ENCODE results near the gene PRF1.

DNA sequence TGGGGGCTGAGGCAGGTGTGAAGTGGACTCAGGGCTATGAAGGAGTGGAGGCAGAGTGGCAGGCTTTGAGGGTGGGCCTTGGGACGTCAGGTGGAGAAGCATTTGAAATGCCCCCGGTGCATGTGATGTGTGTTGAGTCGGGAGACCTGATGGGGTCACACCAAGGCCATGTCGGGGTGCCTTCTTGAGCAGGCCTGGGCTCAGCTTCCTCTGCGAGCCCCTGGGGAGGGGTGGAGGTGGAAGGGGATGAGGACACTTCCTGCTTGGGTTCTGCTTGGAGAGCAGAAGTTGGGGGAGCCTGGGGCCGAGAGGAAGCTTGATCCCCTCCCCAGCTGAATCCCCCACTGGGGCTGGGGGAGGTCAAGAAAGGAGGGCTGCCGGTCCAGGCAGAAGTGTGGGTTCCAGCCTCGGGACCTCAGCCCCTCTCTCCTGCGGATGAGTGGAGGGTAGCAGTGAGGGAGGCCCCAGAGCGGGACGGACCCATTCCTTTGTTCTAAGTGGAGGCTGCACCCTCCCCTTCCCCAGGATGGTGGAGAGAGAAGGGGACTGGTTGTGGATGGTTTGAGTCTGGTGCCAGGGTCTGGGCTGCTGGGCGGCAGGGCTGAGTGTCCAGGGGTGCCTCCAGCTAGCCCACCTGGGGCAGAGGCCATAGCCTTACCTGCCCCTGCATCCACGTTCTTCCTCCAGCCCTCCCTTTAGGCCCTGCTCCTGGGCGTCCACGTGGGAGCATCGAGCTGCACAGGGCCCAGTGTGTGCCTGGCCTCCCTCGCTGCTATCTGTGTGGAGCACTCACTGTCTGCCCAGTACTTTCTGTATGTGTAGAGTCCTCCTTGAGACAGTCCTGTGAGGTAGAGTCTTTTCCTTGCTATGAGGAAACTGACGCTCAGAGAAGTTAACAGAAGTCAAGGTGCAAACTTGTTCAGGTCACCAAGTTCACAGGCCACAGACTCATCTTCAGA is 36.7 kb downstream of the PRF1 start:
- TF ChIP-seq, protein P1, sequence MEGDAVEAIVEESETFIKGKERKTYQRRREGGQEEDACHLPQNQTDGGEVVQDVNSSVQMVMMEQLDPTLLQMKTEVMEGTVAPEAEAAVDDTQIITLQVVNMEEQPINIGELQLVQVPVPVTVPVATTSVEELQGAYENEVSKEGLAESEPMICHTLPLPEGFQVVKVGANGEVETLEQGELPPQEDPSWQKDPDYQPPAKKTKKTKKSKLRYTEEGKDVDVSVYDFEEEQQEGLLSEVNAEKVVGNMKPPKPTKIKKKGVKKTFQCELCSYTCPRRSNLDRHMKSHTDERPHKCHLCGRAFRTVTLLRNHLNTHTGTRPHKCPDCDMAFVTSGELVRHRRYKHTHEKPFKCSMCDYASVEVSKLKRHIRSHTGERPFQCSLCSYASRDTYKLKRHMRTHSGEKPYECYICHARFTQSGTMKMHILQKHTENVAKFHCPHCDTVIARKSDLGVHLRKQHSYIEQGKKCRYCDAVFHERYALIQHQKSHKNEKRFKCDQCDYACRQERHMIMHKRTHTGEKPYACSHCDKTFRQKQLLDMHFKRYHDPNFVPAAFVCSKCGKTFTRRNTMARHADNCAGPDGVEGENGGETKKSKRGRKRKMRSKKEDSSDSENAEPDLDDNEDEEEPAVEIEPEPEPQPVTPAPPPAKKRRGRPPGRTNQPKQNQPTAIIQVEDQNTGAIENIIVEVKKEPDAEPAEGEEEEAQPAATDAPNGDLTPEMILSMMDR (CRISPR knock-in tag; IDR thresholded peaks at IDR 0.05) = no peak
- TF ChIP-seq ZFP36 (IDR thresholded peaks at IDR 0.05; ENCODE audit: borderline replicate concordance, low read depth, low read length, partially characterized antibody) = no peak
- TF ChIP-seq STAG1 (CRISPR knock-in tag; IDR thresholded peaks at IDR 0.05) = no peak
- no peak for TF ChIP-seq NFYB (CRISPR knock-in tag; IDR thresholded peaks at IDR 0.05)
